ENCODE data around the gene WFDC13. TPM values are rescaled to one million over a fixed set of nuclear protein-coding genes. Genes with fewer than 3 reads are reported as not detected.
A peak's percentile ranks its signal among the peaks of the same experiment; 100 is the strongest.
"Not testable (repeated sequence)": the region's sequence is repeated elsewhere in the genome, so short reads cannot be mapped to it uniquely, and the experiment has no call there.

Gene WFDC13
- total RNA-seq, 2 donors from 2014 or later = not detected

DNA sequence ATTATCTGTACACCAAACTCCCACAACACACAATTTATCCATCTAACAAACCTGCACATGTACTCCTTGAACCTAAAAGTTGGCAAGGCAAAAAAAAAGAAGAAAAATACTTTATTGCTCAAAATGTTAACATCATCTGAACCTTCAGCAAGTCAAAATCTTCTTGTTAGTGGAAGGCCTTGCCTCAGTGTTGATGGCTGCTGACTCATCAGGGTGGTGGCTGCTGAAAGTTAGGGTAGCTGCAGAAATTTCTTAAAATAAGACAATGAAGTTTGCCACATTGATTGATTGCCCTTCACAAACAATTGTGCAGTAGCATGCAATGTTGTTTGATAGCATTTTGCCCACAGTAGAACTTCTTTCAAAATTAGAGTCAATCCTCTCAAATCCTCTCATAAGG lies 29.1 kb upstream of the WFDC13 start:
- no peaks in the 10 kb centered on the region for H3K27me3 ChIP-seq (ENCODE audit: control insufficient read depth, insufficient read depth, low read length, poor library complexity, severe bottlenecking)
- no peaks in the 10 kb centered on the region for H3K36me3 ChIP-seq (ENCODE audit: control insufficient read depth, insufficient read depth, low read length)
- TF ChIP-seq CTCF (conservative IDR thresholded peaks at IDR 0.05) = no peak
- DNase-seq = no peak
- Mint-ChIP-seq H3K27ac (no peak overlapping the region), H3K4me1 (no peaks in the 10 kb centered on the region), H3K9me3 (peaks cover 27% of the 10 kb centered on the region), H3K27me3 (ENCODE audit: insufficient read depth) (no peaks in the 10 kb centered on the region), H3K4me3 (no peak overlapping the region), H3K36me3 (ENCODE audit: low read depth) (no peaks in the 10 kb centered on the region)
- no peak overlapping the region for H3K27ac ChIP-seq (ENCODE audit: low read depth, low read length)
- no peak overlapping the region for H3K4me3 ChIP-seq (ENCODE audit: low read length)
- no peaks in the 10 kb centered on the region for H3K4me1 ChIP-seq (ENCODE audit: control insufficient read depth, insufficient read depth, low read length)
- H3K9ac ChIP-seq (ENCODE audit: extremely low read depth, low read length, poor library complexity, severe bottlenecking) = no peak overlapping the region
- H3K9me3 ChIP-seq (ENCODE audit: control insufficient read depth, low read length) = peaks cover 23% of the 10 kb centered on the region

GRCh38 chr20:45679650-45680049 lies 22.2 kb upstream of the WFDC13 start:
- no peaks in the 10 kb centered on the region for H3K4me1 ChIP-seq (ENCODE audit: control insufficient read depth, insufficient read depth, low read length)
- peak overlapping the region; percentile 40 for H3K4me3 ChIP-seq (ENCODE audit: low read length)
- Mint-ChIP-seq H3K36me3 (ENCODE audit: low read depth) (no peaks in the 10 kb centered on the region), H3K27me3 (ENCODE audit: insufficient read depth) (peaks cover 3% of the 10 kb centered on the region), H3K4me3 (no peak overlapping the region), H3K9me3 (peaks cover 45% of the 10 kb centered on the region), H3K4me1 (peaks cover 11% of the 10 kb centered on the region), H3K27ac (no peak overlapping the region)
- no peaks in the 10 kb centered on the region for H3K27me3 ChIP-seq (ENCODE audit: control insufficient read depth, insufficient read depth, low read length, poor library complexity, severe bottlenecking)
- TF ChIP-seq CTCF (conservative IDR thresholded peaks at IDR 0.05) = no peak
- H3K9me3 ChIP-seq (ENCODE audit: control insufficient read depth, low read length) = peaks cover 41% of the 10 kb centered on the region
- no peak overlapping the region for H3K9ac ChIP-seq (ENCODE audit: extremely low read depth, low read length, poor library complexity, severe bottlenecking)
- no peak for DNase-seq
- no peaks in the 10 kb centered on the region for H3K36me3 ChIP-seq (ENCODE audit: control insufficient read depth, insufficient read depth, low read length)
- H3K27ac ChIP-seq (ENCODE audit: low read depth, low read length) = no peak overlapping the region

DNA sequence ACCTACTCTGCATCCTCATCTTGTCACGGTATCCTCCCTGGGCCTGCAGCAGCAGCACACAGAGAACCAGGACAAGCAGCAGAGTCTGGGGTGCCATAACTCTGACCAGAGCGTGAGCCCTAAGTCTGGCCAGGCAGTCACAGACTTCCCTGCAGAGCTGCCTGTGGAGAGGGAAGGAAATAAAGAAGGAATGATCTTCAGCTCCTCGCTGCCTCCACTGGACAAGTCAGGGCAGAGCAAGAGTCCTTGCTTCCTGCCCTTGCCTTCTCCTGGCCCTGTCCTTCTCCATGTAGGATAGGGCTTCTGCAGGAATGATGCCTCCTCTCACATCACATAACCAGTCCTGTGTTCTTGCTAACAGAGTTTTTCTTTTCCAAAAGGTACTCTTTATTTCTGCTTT lies 15.9 kb upstream of the WFDC13 start:
- Histone ChIP-seq H3K36me3 (ENCODE audit: control insufficient read depth, insufficient read depth, low read length) (no peaks in the 10 kb centered on the region), H3K4me3 (ENCODE audit: low read length) (no peak overlapping the region), H3K9ac (ENCODE audit: extremely low read depth, low read length, poor library complexity, severe bottlenecking) (no peak overlapping the region), H3K27ac (ENCODE audit: low read depth, low read length) (no peak overlapping the region), H3K4me1 (ENCODE audit: control insufficient read depth, insufficient read depth, low read length) (no peaks in the 10 kb centered on the region), H3K9me3 (ENCODE audit: control insufficient read depth, low read length) (peaks cover 6% of the 10 kb centered on the region), H3K27me3 (ENCODE audit: control insufficient read depth, insufficient read depth, low read length, poor library complexity, severe bottlenecking) (no peaks in the 10 kb centered on the region)
- DNase-seq = peak; percentile 76
- WGBS, 2 experiments (ENCODE audit: insufficient coverage in 1 of 2, insufficient read length in 1 of 2) = 84 to 86% methylated on average over 1 to 3 of the region's 3 CpGs
- Mint-ChIP-seq H3K27me3 (ENCODE audit: insufficient read depth) (peaks cover 3% of the 10 kb centered on the region), H3K9me3 (peaks cover 25% of the 10 kb centered on the region), H3K27ac (no peak overlapping the region), H3K4me3 (no peak overlapping the region), H3K4me1 (peaks cover 11% of the 10 kb centered on the region), H3K36me3 (ENCODE audit: low read depth) (peaks cover 2% of the 10 kb centered on the region)
- TF ChIP-seq CTCF (conservative IDR thresholded peaks at IDR 0.05) = peak; percentile 71

- H3K4me1 ChIP-seq (ENCODE audit: control insufficient read depth, insufficient read depth, low read length); H3K27me3 Mint-ChIP-seq (ENCODE audit: insufficient read depth); DNase-seq; H3K27ac Mint-ChIP-seq; H3K4me3 ChIP-seq (ENCODE audit: low read length); H3K9ac ChIP-seq (ENCODE audit: extremely low read depth, low read length, poor library complexity, severe bottlenecking); H3K36me3 Mint-ChIP-seq (ENCODE audit: low read depth); H3K4me1 Mint-ChIP-seq; H3K36me3 ChIP-seq (ENCODE audit: control insufficient read depth, insufficient read depth, low read length); H3K4me3 Mint-ChIP-seq; H3K27me3 ChIP-seq (ENCODE audit: control insufficient read depth, insufficient read depth, low read length, poor library complexity, severe bottlenecking); H3K27ac ChIP-seq (ENCODE audit: low read depth, low read length): not testable (repeated sequence)
- peaks cover 43% of the 10 kb centered on the region for H3K9me3 Mint-ChIP-seq
- 96% methylated on average over 8 to 12 of the region's 12 CpGs for WGBS, 2 experiments (ENCODE audit: insufficient coverage in 1 of 2, insufficient read length in 1 of 2)
- H3K9me3 ChIP-seq (ENCODE audit: control insufficient read depth, low read length) = peaks cover 18% of the 10 kb centered on the region
Observed at GRCh38 chr20:45693346-45693745, 8.5 kb upstream of the WFDC13 start.

All from endodermal cell (in vitro differentiated cells).